ENCODE data around the gene CD81.

DNA sequence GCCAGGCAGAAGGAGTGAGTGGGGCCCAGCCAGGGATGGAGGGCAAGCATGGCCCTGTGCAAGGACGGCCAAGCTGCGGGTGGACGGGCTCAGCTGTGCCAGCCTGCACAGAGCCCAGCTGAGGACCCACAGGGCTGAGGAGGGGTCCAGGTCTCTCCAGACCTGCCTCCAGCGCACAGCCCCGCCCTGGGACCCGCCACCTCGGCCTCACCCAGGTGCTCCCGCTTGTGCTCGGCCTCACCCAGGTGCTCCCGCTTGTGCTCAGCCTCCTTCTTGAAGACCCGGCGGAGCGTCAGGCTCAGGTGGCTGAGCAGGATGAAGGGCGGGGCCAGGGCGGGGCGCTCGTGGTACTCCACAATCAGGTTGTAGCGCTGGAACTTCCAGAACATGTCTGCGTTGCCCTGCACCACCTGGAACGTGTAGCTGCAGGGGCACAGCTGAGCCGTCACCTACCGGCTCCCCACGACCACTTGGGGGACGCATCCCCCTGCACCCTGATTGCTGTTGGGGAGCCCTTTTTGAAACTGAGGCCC is 29.8 kb downstream of the CD81 start:
- TF ChIP-seq, protein P1, sequence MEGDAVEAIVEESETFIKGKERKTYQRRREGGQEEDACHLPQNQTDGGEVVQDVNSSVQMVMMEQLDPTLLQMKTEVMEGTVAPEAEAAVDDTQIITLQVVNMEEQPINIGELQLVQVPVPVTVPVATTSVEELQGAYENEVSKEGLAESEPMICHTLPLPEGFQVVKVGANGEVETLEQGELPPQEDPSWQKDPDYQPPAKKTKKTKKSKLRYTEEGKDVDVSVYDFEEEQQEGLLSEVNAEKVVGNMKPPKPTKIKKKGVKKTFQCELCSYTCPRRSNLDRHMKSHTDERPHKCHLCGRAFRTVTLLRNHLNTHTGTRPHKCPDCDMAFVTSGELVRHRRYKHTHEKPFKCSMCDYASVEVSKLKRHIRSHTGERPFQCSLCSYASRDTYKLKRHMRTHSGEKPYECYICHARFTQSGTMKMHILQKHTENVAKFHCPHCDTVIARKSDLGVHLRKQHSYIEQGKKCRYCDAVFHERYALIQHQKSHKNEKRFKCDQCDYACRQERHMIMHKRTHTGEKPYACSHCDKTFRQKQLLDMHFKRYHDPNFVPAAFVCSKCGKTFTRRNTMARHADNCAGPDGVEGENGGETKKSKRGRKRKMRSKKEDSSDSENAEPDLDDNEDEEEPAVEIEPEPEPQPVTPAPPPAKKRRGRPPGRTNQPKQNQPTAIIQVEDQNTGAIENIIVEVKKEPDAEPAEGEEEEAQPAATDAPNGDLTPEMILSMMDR (conservative IDR thresholded peaks at IDR 0.05 in 1 of 2, IDR thresholded peaks at IDR 0.05 in 1 of 2; ENCODE audit: low read depth in 1 of 2, low read length in 2 of 2) = no peak
- TF ChIP-seq EZH2 (IDR thresholded peaks at IDR 0.05; ENCODE audit: low read length, missing control alignments) = no peak
